GM23338 (cell line): Measurements from ENCODE around the gene DPYSL3. TPM values are rescaled to one million over a fixed set of nuclear protein-coding genes. Genes with fewer than 3 reads are reported as not detected.

Experiments
- ATAC-seq: fragments of 200-7000 bp; cut with Tn5 transposase; 3 replicates; pipeline ENCODE4 v1.9.1; 2020
- DNase-seq: peaks from one replicate; pipeline ENCODE4 v3.0.0-alpha.2; 2015; ENCODE audit warnings: low spot score
- H2AFZ ChIP-seq: fragments of 200-600 bp; sonication (generic); 2 replicates; pipeline ENCODE4 v1.8.0; 2016; ENCODE audit warnings: antibody characterized with exemption, mild to moderate bottlenecking, moderate library complexity
- H3F3A ChIP-seq: fragments of 200-600 bp; sonication (generic); replicated peaks from 2 replicates; pipeline ENCODE4 v1.8.0; 2017; ENCODE audit warnings: antibody characterized with exemption, mixed run types, low read depth
- H3K27ac ChIP-seq: fragments of 200-600 bp; sonication (generic); 2 replicates; pipeline ENCODE4 v1.6.1; 2016; ENCODE audit warnings: low read depth
- H3K27me3 ChIP-seq: fragments of 200-600 bp; sonication (generic); 2 replicates; pipeline ENCODE4 v1.8.0; 2016; ENCODE audit warnings: mild to moderate bottlenecking, mixed run types, moderate library complexity; ENCODE audit not compliant: insufficient read depth
- H3K36me3 ChIP-seq: fragments of 200-600 bp; sonication (generic); 2 replicates; pipeline ENCODE4 v1.8.0; 2016; ENCODE audit warnings: mild to moderate bottlenecking; ENCODE audit not compliant: insufficient read depth
- H3K4me1 ChIP-seq: fragments of 200-600 bp; sonication (generic); 2 replicates; pipeline ENCODE4 v1.8.0; 2016; ENCODE audit warnings: mild to moderate bottlenecking, moderate library complexity; ENCODE audit not compliant: insufficient read depth
- H3K4me2 ChIP-seq: fragments of 200-600 bp; sonication (generic); 2 replicates; pipeline ENCODE4 v1.7.1; 2017; ENCODE audit warnings: mixed run types
- H3K4me3 ChIP-seq: fragments of 200-600 bp; sonication (generic); 2 replicates; pipeline ENCODE4 v1.6.1; 2016; ENCODE audit warnings: mixed run types
- H3K79me2 ChIP-seq: fragments of 200-600 bp; sonication (generic); replicated peaks from 2 replicates; pipeline ENCODE4 v1.8.0; 2017; ENCODE audit warnings: mild to moderate bottlenecking; ENCODE audit not compliant: insufficient read depth
- H3K9me2 ChIP-seq: fragments of 200-600 bp; sonication (generic); 2 replicates; pipeline ENCODE4 v1.8.0; 2017; ENCODE audit not compliant: insufficient read depth
- H4K20me1 ChIP-seq: fragments of 200-600 bp; sonication (generic); replicated peaks from 2 replicates; pipeline ENCODE4 v1.8.0; 2017; ENCODE audit warnings: mild to moderate bottlenecking; ENCODE audit not compliant: insufficient read depth
- H3K27ac Mint-ChIP-seq: 2 replicates; pipeline ENCODE4 v1.8.0; 2020; ENCODE audit warnings: inconsistent platforms, mild to moderate bottlenecking, moderate library complexity, mixed read lengths
- H3K27me3 Mint-ChIP-seq: 3 replicates; pipeline ENCODE4 v1.8.0; 2022; ENCODE audit warnings: low read depth, mild to moderate bottlenecking, moderate library complexity, mixed read lengths, inconsistent platforms; ENCODE audit not compliant: insufficient read depth, poor library complexity
- H3K36me3 Mint-ChIP-seq: 3 replicates; pipeline ENCODE4 v1.8.0; 2021; ENCODE audit warnings: low read depth, mild to moderate bottlenecking, inconsistent platforms, moderate library complexity, mixed read lengths
- H3K4me1 Mint-ChIP-seq: 3 replicates; pipeline ENCODE4 v1.8.0; 2020; ENCODE audit warnings: mild to moderate bottlenecking, inconsistent platforms, mixed read lengths
- H3K4me3 Mint-ChIP-seq: 3 replicates; pipeline ENCODE4 v1.8.0; 2021; ENCODE audit warnings: moderate library complexity, mild to moderate bottlenecking, inconsistent platforms, mixed read lengths
- H3K9me3 Mint-ChIP-seq: 3 replicates; pipeline ENCODE4 v1.8.0; 2020; ENCODE audit warnings: moderate library complexity, mild to moderate bottlenecking, inconsistent platforms, mixed read lengths
- CREB1 ChIP-seq: fragments of 250-450 bp; sonication (Bioruptor Pico); IDR thresholded peaks from 2 replicates; pipeline ENCODE4 v1.5.0; 2020; ENCODE audit warnings: low read depth, mild to moderate bottlenecking, moderate library complexity
- EZH2phosphoT487 ChIP-seq: fragments of 200-600 bp; sonication (generic); IDR thresholded peaks from one replicate; pipeline ENCODE4 v1.8.1; 2018; ENCODE audit warnings: antibody characterized with exemption; ENCODE audit not compliant: unreplicated experiment
- NANOG ChIP-seq: IDR thresholded peaks from 2 replicates; pipeline ENCODE4 v1.6.1; 2016; ENCODE audit warnings: antibody characterized with exemption, borderline replicate concordance
- polyA plus RNA-seq: library from polyadenylated mRNA; unstranded; fragments of >200 nt; fragmentation: Nextera tagmentation; extraction: Ambion mirVana; gene quantifications from 2 replicates; pipeline ENCODE4 v1.2.1, GENCODE V29; 2016
- total RNA-seq: library from RNA; depleted of rRNA; stranded (reverse); fragments of >200 nt; shearing (Covaris generic); gene quantifications from 2 replicates; pipeline ENCODE4 v1.2.3, GENCODE V29; 2014
- TF ChIP-seq, protein P1 (sequence below): fragments of 250-450 bp; sonication (Bioruptor Pico); IDR thresholded peaks from 2 replicates; pipeline ENCODE4 v1.5.0; 2020; ENCODE audit warnings: mild to moderate bottlenecking, moderate library complexity
- TF ChIP-seq, protein P2 (sequence below): IDR thresholded peaks from one replicate; pipeline ENCODE4 v1.6.1; 2018; ENCODE audit warnings: antibody characterized with exemption; ENCODE audit not compliant: unreplicated experiment

Gene DPYSL3
- total and polyA plus RNA-seq, 2 experiments from 2014 or later = 97.6 to 455 TPM

DNA sequence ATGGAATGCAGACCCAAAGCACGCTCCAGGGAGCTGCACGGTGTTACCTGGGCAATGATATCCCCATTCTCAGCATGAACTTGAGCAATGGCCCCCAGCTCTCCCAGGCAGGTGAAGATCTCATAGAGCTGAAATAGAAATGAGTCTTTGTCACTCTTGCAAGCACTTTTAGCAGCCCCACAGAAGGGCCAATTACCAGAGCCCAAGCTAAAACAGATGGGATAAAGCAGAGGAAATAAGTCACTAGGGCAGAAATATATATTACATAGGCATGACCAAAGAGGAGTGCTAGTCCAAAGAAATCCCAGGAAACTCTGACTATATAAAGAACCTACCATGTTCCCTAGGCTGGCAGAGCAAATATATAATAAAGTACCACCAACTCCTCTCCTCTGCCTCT is 97.3 kb downstream of the DPYSL3 start (continued):
- TF ChIP-seq, protein P1, sequence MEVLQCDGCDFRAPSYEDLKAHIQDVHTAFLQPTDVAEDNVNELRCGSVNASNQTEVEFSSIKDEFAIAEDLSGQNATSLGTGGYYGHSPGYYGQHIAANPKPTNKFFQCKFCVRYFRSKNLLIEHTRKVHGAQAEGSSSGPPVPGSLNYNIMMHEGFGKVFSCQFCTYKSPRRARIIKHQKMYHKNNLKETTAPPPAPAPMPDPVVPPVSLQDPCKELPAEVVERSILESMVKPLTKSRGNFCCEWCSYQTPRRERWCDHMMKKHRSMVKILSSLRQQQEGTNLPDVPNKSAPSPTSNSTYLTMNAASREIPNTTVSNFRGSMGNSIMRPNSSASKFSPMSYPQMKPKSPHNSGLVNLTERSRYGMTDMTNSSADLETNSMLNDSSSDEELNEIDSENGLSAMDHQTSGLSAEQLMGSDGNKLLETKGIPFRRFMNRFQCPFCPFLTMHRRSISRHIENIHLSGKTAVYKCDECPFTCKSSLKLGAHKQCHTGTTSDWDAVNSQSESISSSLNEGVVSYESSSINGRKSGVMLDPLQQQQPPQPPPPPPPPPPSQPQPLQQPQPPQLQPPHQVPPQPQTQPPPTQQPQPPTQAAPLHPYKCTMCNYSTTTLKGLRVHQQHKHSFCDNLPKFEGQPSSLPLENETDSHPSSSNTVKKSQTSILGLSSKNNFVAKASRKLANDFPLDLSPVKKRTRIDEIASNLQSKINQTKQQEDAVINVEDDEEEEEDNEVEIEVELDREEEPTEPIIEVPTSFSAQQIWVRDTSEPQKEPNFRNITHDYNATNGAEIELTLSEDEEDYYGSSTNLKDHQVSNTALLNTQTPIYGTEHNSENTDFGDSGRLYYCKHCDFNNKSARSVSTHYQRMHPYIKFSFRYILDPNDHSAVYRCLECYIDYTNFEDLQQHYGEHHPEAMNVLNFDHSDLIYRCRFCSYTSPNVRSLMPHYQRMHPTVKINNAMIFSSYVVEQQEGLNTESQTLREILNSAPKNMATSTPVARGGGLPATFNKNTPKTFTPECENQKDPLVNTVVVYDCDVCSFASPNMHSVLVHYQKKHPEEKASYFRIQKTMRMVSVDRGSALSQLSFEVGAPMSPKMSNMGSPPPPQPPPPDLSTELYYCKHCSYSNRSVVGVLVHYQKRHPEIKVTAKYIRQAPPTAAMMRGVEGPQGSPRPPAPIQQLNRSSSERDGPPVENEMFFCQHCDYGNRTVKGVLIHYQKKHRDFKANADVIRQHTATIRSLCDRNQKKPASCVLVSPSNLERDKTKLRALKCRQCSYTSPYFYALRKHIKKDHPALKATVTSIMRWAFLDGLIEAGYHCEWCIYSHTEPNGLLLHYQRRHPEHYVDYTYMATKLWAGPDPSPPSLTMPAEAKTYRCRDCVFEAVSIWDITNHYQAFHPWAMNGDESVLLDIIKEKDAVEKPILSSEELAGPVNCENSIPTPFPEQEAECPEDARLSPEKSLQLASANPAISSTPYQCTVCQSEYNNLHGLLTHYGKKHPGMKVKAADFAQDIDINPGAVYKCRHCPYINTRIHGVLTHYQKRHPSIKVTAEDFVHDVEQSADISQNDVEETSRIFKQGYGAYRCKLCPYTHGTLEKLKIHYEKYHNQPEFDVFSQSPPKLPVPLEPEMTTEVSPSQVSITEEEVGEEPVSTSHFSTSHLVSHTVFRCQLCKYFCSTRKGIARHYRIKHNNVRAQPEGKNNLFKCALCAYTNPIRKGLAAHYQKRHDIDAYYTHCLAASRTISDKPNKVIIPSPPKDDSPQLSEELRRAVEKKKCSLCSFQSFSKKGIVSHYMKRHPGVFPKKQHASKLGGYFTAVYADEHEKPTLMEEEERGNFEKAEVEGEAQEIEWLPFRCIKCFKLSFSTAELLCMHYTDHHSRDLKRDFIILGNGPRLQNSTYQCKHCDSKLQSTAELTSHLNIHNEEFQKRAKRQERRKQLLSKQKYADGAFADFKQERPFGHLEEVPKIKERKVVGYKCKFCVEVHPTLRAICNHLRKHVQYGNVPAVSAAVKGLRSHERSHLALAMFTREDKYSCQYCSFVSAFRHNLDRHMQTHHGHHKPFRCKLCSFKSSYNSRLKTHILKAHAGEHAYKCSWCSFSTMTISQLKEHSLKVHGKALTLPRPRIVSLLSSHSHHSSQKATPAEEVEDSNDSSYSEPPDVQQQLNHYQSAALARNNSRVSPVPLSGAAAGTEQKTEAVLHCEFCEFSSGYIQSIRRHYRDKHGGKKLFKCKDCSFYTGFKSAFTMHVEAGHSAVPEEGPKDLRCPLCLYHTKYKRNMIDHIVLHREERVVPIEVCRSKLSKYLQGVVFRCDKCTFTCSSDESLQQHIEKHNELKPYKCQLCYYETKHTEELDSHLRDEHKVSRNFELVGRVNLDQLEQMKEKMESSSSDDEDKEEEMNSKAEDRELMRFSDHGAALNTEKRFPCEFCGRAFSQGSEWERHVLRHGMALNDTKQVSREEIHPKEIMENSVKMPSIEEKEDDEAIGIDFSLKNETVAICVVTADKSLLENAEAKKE = no peak
- no peak for TF ChIP-seq NANOG

DNA sequence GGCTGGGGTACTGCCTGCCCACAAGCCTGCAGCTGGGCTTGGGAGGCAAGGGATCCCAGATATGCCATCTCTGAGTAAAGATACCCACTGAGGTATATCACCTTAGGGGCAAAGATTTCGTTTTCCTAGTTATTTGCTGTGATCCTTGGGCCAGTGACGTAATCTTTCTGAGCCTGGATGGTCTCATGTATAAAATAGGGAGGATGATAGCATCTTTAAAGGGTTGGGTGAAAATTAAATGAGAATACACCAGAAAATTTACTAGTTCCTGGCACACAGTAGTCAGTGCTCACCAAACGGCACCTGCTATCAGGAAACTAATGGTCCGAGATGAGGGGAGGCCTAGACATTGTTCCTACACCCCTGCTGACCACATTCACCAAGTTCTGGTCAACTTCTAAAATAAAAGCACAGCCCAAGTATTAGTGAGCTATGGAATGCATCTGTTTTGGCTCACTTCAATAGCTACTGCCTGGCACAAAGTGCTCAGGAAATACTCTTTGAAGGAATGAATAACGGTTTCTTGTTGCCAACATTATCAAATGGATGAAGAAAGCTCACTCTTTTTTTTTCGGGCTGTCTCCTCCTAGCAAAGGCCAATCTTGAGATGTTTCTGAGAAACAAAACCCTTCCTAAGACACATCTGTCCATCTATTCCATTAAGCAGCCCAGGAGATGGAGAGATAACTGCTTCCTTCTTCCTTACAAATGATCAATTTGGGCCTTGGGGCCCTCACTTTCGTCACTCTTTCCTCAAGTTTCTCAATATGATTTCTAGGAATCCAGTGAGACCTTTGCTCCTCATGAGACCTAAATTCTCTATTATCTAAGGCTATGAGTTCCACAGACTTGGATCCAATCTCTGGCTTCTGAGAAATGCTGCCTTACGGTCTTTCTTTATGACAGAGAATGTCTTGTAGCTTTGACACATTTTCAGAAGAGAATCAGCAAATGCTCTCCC is 98.2 kb downstream of the DPYSL3 start:
- Histone ChIP-seq H3K4me1 (no peaks in the 10 kb centered on the region), H3K36me3 (peaks cover 94% of the 10 kb centered on the region), H2AFZ (no peak overlapping the region), H3K27ac (peak overlapping the region; percentile 80), H3K9me2 (no peaks in the 10 kb centered on the region), H3K79me2 (peaks cover 25% of the 10 kb centered on the region), H3K27me3 (no peaks in the 10 kb centered on the region), H3K4me3 (no peak overlapping the region), H3K4me2 (no peak overlapping the region), H3F3A (peaks cover 13% of the 10 kb centered on the region; the same call in 1 of the 2 replicates), H4K20me1 (peaks cover 52% of the 10 kb centered on the region)
- DNase-seq (no peak), ATAC-seq (no peak)
- no peaks in the 10 kb centered on the region; the same call in 2 of the 3 replicates for H3K9me3 Mint-ChIP-seq
- no peak overlapping the region for H3K4me3 Mint-ChIP-seq
- no peaks in the 10 kb centered on the region; the same call in 2 of the 3 replicates for H3K4me1 Mint-ChIP-seq
- peaks cover 96% of the 10 kb centered on the region for H3K36me3 Mint-ChIP-seq
- peaks cover 2% of the 10 kb centered on the region for H3K27me3 Mint-ChIP-seq
- H3K27ac Mint-ChIP-seq = no peak overlapping the region
- TF ChIP-seq CREB1 (CRISPR knock-in tag) (no peak), EZH2phosphoT487 (no peak)
- TF ChIP-seq, protein P2, sequence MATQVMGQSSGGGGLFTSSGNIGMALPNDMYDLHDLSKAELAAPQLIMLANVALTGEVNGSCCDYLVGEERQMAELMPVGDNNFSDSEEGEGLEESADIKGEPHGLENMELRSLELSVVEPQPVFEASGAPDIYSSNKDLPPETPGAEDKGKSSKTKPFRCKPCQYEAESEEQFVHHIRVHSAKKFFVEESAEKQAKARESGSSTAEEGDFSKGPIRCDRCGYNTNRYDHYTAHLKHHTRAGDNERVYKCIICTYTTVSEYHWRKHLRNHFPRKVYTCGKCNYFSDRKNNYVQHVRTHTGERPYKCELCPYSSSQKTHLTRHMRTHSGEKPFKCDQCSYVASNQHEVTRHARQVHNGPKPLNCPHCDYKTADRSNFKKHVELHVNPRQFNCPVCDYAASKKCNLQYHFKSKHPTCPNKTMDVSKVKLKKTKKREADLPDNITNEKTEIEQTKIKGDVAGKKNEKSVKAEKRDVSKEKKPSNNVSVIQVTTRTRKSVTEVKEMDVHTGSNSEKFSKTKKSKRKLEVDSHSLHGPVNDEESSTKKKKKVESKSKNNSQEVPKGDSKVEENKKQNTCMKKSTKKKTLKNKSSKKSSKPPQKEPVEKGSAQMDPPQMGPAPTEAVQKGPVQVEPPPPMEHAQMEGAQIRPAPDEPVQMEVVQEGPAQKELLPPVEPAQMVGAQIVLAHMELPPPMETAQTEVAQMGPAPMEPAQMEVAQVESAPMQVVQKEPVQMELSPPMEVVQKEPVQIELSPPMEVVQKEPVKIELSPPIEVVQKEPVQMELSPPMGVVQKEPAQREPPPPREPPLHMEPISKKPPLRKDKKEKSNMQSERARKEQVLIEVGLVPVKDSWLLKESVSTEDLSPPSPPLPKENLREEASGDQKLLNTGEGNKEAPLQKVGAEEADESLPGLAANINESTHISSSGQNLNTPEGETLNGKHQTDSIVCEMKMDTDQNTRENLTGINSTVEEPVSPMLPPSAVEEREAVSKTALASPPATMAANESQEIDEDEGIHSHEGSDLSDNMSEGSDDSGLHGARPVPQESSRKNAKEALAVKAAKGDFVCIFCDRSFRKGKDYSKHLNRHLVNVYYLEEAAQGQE = no peak
